BJ (cell line): Measurements from ENCODE around the gene PORCN. TPM values are rescaled to one million over a fixed set of nuclear protein-coding genes. Genes with fewer than 3 reads are reported as not detected.
A peak's percentile ranks its signal among the peaks of the same experiment; 100 is the strongest.

ENCODE experiments used
- CTCF ChIA-PET: fragments of 350-600 bp; formaldehyde crosslinking; extraction: SDS; loops from one replicate; lab custom pipeline; 2021; ENCODE audit warnings: antibody characterized with exemption, inconsistent platforms; lab: Yijun Ruan, JAX
- POLR2A ChIA-PET: fragments of 300-600 bp; sonication (Branson Sonifier 250); formaldehyde crosslinking; extraction: SDS; loops from one replicate; lab custom pipeline; 2021; ENCODE audit warnings: antibody characterized with exemption; lab: Charles Lee
- DNase-seq: peaks from one replicate; pipeline ENCODE4 v3.0.0-alpha.2; 2011; ENCODE audit warnings: low read depth
- H3K27me3 ChIP-seq: 2 replicates; pipeline ENCODE4 v1.6.0; 2011; ENCODE audit warnings: low read length; ENCODE audit not compliant: control insufficient read depth, insufficient read depth
- H3K36me3 ChIP-seq: 2 replicates; pipeline ENCODE4 v1.5.1; 2011; ENCODE audit warnings: low read length; ENCODE audit not compliant: control insufficient read depth, insufficient read depth
- H3K4me3 ChIP-seq: 2 replicates; pipeline ENCODE4 v1.5.1; 2011; ENCODE audit warnings: low read depth, mild to moderate bottlenecking, control low read depth, low read length
- CTCF ChIP-seq: IDR thresholded peaks from 2 replicates; pipeline ENCODE4 v1.5.1; 2011; ENCODE audit warnings: low read depth, mild to moderate bottlenecking, control low read depth, inconsistent platforms, low read length, moderate library complexity; ENCODE audit not compliant: insufficient read depth
- polyA plus RNA-seq: library from polyadenylated mRNA; depleted of rRNA; stranded (reverse); fragments of >200 nt; gene quantifications from 2 replicates; pipeline ENCODE4 v1.2.3, GENCODE V29; 2011

The PORCN gene
- polyA plus RNA-seq, 1 experiment = 18.0 TPM

GRCh38 chrX:48482526-48482925 lies 26.3 kb upstream of the PORCN start:
- DNase-seq = no peak
- no peak for TF ChIP-seq CTCF
- Histone ChIP-seq H3K27me3 (no peaks in the 10 kb centered on the region), H3K36me3 (peaks cover 11% of the 10 kb centered on the region), H3K4me3 (no peak overlapping the region)
- ChIA-PET CTCF (no interaction called here), POLR2A (no interaction called here)

GRCh38 chrX:48487362-48487798 lies 21.4 kb upstream of the PORCN start:
- ChIA-PET POLR2A (interaction anchor here (1.0 kb wide), 1 partner anchor 22 kb away, joined by 6 read pairs; no protein-coding TSS in a partner anchor), CTCF (interaction anchor here (0.6 kb wide), 1 partner anchor 376 kb away, joined by 3 read pairs; no protein-coding TSS in a partner anchor)
- Histone ChIP-seq H3K36me3 (peaks cover 5% of the 10 kb centered on the region), H3K4me3 (no peak overlapping the region), H3K27me3 (no peaks in the 10 kb centered on the region)
- peak; percentile 86 for DNase-seq
- TF ChIP-seq CTCF = no peak

DNA sequence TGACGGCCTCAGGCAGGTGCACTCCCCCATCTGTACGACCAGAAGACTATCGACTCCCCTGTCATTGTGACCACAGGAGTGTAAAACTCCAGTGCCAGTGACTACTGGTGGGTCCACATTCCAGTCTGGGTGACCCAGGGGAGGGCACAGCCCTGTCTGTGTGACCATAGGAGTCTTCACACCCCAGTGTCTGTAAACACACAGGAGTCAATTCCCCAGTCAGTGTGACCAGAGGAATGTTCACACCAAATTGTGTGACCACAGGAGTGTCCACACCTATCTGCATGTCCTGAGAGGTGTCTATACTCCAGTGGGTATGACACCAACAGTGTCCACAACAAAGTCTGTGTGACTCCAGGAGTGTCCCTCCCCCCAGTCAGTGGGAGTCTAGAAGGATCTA lies 20.8 kb upstream of the PORCN start:
- H3K27me3 ChIP-seq = no peaks in the 10 kb centered on the region

GRCh38 chrX:48489296-48489695 lies 19.5 kb upstream of the PORCN start:
- no peaks in the 10 kb centered on the region for H3K27me3 ChIP-seq
- H3K4me3 ChIP-seq = no peak overlapping the region
- H3K36me3 ChIP-seq = peaks cover 2% of the 10 kb centered on the region; the same call in 1 of the 2 replicates
- TF ChIP-seq CTCF = no peak
- no peak for DNase-seq
- CTCF ChIA-PET = no interaction called here
- POLR2A ChIA-PET = no interaction called here

More for the DNA sequence above, 20.8 kb upstream of the PORCN start:
- H3K4me3 ChIP-seq = no peak overlapping the region
- DNase-seq = no peak
- ChIA-PET CTCF (no interaction called here), POLR2A (no interaction called here)
- peaks cover 2% of the 10 kb centered on the region for H3K36me3 ChIP-seq
- TF ChIP-seq CTCF = no peak

DNA sequence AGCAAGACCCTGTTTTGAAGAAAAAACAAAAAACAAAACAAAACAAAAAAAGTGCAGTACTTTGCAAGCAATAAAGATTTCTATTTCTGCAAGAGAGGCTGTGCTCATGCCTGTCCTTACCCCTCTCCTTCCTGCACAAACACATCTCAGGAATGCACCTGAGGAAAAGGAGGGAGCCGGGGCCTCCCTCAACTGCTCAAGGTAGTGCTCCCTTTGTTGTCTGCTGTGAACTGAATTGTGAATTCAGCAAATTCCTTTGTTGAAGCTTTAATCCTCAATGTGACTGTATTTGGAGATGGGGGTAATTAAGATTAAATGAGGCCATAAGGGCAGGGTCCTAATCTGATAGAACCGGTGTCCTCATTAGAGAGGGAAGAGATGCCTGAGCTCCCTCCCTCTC lies 18.9 kb upstream of the PORCN start:
- no peak overlapping the region for H3K4me3 ChIP-seq
- no peaks in the 10 kb centered on the region for H3K27me3 ChIP-seq
- no peak for DNase-seq
- ChIA-PET POLR2A (no interaction called here), CTCF (no interaction called here)
- TF ChIP-seq CTCF = no peak
- no peaks in the 10 kb centered on the region for H3K36me3 ChIP-seq
